Thoracic aorta (tissue), 2 donors: ENCODE data around the gene COL25A1. TPM values are rescaled to one million over a fixed set of nuclear protein-coding genes. Genes with fewer than 3 reads are reported as not detected.

ENCODE experiments used
- ATAC-seq: fragments of 150-250 bp; one replicate; pipeline ENCODE4 v1.8.0; 2017; ENCODE audit warnings: low read depth; ENCODE audit not compliant: insufficient number of reproducible peaks, low FRiP score
- DNase-seq: peaks from one replicate; pipeline ENCODE4 v3.0.0-alpha.2; 2020; ENCODE audit warnings: low spot score
- H3K27ac ChIP-seq, 2 donors: fragments of 200-600 bp; sonication (generic); 1 replicate in 1 of 2; 2 replicates in 1 of 2; pipeline ENCODE4 v1.5.1; 2016; ENCODE audit warnings: mild to moderate bottlenecking in 2 of 2, moderate library complexity in 2 of 2
- H3K27me3 ChIP-seq: fragments of 200-600 bp; sonication (generic); replicated peaks from 2 replicates; pipeline ENCODE4 v1.6.0; 2016; ENCODE audit warnings: mild to moderate bottlenecking; ENCODE audit not compliant: insufficient read depth
- H3K36me3 ChIP-seq: fragments of 200-600 bp; sonication (generic); one replicate; pipeline ENCODE4 v1.5.1; 2016
- H3K4me1 ChIP-seq, 2 donors: fragments of 200-600 bp; sonication (generic); 1 replicate in 1 of 2; 2 replicates in 1 of 2; pipeline versions ENCODE4 v1.5.1 to v1.6.0; 2016; ENCODE audit warnings: low read depth in 2 of 2, mild to moderate bottlenecking in 1 of 2; ENCODE audit not compliant: control insufficient read depth in 1 of 2
- H3K4me3 ChIP-seq: fragments of 200-600 bp; sonication (generic); 2 replicates; pipeline ENCODE4 v1.5.1; 2016; ENCODE audit warnings: mild to moderate bottlenecking
- H3K9me3 ChIP-seq: fragments of 200-600 bp; sonication (generic); 2 replicates; pipeline ENCODE4 v1.5.1; 2016
- CTCF ChIP-seq: fragments of 200-600 bp; sonication (generic); IDR thresholded peaks from one replicate; pipeline ENCODE4 v1.5.1; 2019; ENCODE audit warnings: antibody characterized with exemption
- total RNA-seq, 2 donors: library from RNA; depleted of rRNA; stranded (reverse); fragments of >200 nt; gene quantifications; one replicate each; pipeline versions ENCODE4 v1.1.0 to v1.2.3, GENCODE V29; 2016

COL25A1 gene
- total RNA-seq, 2 donors from 2014 or later, result 0.42 to 0.81 TPM

- H3K27ac ChIP-seq, result no peak overlapping the region
- no peaks in the 10 kb centered on the region for H3K27me3 ChIP-seq
- no peak for DNase-seq
- H3K36me3 ChIP-seq, result no peaks in the 10 kb centered on the region
- H3K4me3 ChIP-seq, result no peak overlapping the region
- H3K9me3 ChIP-seq, result no peaks in the 10 kb centered on the region
- no peaks in the 10 kb centered on the region for H3K4me1 ChIP-seq
- no peak for TF ChIP-seq CTCF
- ATAC-seq, result no peak
Measured at GRCh38 chr4:108787106-108787505, 515.4 kb downstream of the COL25A1 start.

- no peaks in the 10 kb centered on the region for H3K27me3 ChIP-seq
- DNase-seq, result no peak
- no peak overlapping the region for H3K4me3 ChIP-seq
- no peaks in the 10 kb centered on the region for H3K4me1 ChIP-seq
- no peaks in the 10 kb centered on the region for H3K36me3 ChIP-seq
- no peak for ATAC-seq
- H3K27ac ChIP-seq, result no peak overlapping the region
- TF ChIP-seq CTCF, result no peak
- H3K9me3 ChIP-seq, result no peaks in the 10 kb centered on the region
Measured at GRCh38 chr4:108786351-108786750, 516.1 kb downstream of the COL25A1 start.

GRCh38 chr4:108783665-108784463 lies 518.6 kb downstream of the COL25A1 start:
- no peak overlapping the region for H3K4me3 ChIP-seq
- no peaks in the 10 kb centered on the region for H3K36me3 ChIP-seq
- no peaks in the 10 kb centered on the region for H3K9me3 ChIP-seq
- ATAC-seq (no peak), DNase-seq (no peak)
- H3K27me3 ChIP-seq, result no peaks in the 10 kb centered on the region
- TF ChIP-seq CTCF, result no peak
- H3K4me1 ChIP-seq, result no peaks in the 10 kb centered on the region
- no peak overlapping the region for H3K27ac ChIP-seq

- Histone ChIP-seq H3K4me3 (no peak overlapping the region), H3K36me3 (no peaks in the 10 kb centered on the region), H3K27ac (no peak overlapping the region), H3K4me1 (peaks cover 3 to 4% of the 10 kb centered on the region in 2 donors), H3K9me3 (no peaks in the 10 kb centered on the region), H3K27me3 (no peaks in the 10 kb centered on the region)
- TF ChIP-seq CTCF, result no peak
- no peak for DNase-seq
- no peak for ATAC-seq
Measured at GRCh38 chr4:108779958-108780357, 522.5 kb downstream of the COL25A1 start.

- Histone ChIP-seq H3K36me3 (no peaks in the 10 kb centered on the region), H3K4me3 (no peak overlapping the region), H3K27me3 (no peaks in the 10 kb centered on the region), H3K27ac (no peak overlapping the region), H3K9me3 (no peaks in the 10 kb centered on the region), H3K4me1 (peaks cover 5 to 10% of the 10 kb centered on the region in 2 donors)
- ATAC-seq (no peak), DNase-seq (no peak)
- no peak for TF ChIP-seq CTCF
Measured at GRCh38 chr4:108777388-108777787, 525.1 kb downstream of the COL25A1 start.
